AG20443 (cell line): ENCODE results near the gene PCDH15.

Experiments used
- DNase-seq: peaks from one replicate; pipeline ENCODE4 v3.0.0; 2012; ENCODE audit warnings: low spot score, mixed read lengths

PCDH15 gene

DNA sequence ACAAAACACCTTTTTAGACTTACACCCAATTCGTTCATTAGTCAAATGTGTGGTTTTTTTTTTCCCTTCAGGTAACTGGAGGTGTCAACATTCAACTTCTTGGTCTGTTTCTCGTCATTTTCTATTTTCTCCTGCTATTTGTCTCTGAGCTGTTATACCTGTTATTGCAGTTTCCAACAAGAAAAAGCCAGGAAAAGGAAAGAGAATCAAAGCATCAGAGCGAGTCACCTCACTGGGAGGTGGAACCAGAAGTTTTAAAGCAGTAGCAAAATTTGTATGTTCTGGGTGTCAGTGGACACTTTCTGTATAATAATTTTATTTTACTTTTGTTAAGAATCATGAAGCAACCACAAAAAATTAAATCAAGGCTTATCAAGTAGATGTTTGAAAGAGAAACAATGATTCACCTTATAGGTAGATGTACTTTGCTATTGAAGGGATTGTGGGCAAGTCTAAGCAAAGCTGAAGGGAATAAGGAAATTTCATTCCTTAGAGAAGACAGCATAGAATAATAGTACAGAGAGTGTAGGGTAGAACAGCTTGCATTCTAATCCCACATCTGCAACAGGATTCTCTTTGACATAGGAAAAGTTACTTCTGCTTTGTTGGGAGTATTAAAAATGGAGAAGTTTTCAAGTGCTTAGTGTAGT lies 675.8 kb downstream of the PCDH15 start:
- no peak for DNase-seq

- no peak for DNase-seq
Measured at GRCh38 chr10:54124209-54124885, 676.7 kb downstream of the PCDH15 start.

DNA sequence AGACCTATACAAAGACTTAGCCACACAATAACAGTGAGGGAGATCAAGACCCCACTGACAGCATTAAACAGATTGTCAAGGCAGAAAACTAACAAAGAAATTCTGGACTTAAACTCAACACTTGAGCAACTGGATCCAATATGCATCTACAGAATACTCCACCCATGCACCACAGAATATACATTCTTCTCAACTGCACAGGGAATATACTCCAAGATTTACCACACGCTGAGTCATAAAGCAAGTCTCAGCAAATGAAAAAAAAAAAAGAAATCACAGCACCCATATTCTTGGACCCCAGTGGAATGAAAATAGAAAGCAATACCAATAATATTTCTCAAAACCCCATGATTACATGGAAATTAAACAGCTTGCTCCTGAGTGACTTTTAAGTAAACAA lies 680.2 kb downstream of the PCDH15 start:
- no peak for DNase-seq

GRCh38 chr10:54108961-54109360 lies 692.1 kb downstream of the PCDH15 start:
- DNase-seq = no peak

GRCh38 chr10:54096892-54097291 lies 704.1 kb downstream of the PCDH15 start:
- DNase-seq = no peak

- no peak for DNase-seq
Measured at GRCh38 chr10:54094321-54094720, 706.7 kb downstream of the PCDH15 start.

- no peak for DNase-seq
Measured at GRCh38 chr10:54091237-54091636, 709.8 kb downstream of the PCDH15 start.

DNA sequence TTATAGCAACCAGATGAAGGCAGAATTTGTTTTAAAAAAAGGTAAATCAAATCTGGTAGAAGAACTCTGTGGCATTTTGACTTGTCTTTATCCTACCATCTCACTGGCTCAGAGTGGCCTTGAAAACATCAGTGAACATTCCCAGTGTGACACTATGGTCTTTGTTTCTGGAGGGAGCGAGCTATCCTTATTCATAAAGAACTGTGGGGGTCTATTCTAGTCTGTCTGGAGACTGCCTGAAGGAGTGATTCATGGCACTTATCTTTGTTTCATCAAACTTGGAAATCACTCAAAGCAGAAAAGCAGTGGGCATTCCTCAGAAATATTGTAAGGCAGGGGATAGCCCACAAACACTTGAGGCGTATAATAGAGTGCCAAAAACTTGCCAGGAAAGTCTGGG lies 719.1 kb downstream of the PCDH15 start:
- DNase-seq = no peak

DNA sequence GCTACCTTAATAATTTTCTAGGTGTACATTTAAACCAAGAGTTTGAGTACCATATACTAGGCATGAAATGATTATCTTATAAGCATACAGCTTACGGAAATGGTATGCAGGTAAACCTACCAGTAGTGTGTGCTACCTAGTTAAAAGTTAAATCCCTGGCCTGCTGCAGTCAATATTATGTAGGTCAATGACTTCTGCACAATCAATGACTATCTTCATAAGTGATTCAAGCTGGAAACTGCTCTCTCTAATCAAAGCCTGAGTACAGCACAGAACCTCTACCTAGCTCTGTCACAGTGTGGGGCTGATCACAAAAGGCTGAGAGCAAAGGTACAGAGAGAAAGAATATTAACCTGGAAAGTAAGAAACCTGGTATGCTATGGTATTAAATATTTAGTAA lies 733.7 kb downstream of the PCDH15 start:
- no peak for DNase-seq

GRCh38 chr10:54066646-54067045 lies 734.4 kb downstream of the PCDH15 start:
- no peak for DNase-seq

- DNase-seq = no peak
Measured at GRCh38 chr10:54065106-54065505, 735.9 kb downstream of the PCDH15 start.

- no peak for DNase-seq
Measured at GRCh38 chr10:54064215-54064614, 736.8 kb downstream of the PCDH15 start.

DNA sequence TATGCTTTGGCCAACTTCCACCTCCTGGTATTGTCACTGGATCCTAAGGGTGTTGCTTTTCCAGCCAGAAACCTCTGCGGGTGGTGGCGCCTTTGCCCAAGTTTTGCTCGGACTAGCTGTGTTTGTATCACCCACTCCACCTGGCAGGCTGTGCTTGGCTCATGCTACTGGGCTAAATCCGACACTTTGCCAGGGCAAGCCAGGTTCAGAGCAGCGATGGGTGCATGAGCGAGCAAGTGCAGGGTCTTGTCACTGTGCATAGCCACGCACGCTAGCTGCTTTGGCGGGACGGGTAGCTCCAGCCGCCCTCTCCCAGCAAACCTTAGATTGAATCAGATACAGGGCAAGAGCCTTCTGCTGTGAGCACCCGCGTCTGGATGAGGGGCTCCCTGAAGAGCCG lies 737.5 kb downstream of the PCDH15 start:
- DNase-seq = no peak

DNA sequence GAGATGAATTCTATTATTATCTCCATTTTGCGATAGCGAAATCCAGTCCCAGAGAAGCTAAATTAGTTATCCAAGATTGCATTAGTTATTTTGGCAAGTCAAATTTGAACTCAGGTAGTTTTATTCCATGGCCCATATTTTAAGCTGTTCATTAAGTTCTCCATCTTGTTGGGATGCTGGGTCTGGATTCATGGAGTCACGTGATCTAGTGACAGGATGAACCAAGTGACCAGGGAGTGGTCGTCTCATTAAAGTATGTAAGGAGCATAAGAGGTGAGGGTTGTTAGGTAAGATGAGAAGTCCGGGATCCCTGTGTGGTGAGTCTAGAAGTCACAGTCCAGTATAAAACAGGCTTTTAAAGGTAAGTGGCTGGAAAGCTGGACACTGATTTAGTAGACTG lies 740.5 kb downstream of the PCDH15 start:
- no peak for DNase-seq

GRCh38 chr10:54057357-54057756 lies 743.7 kb downstream of the PCDH15 start:
- no peak for DNase-seq

DNA sequence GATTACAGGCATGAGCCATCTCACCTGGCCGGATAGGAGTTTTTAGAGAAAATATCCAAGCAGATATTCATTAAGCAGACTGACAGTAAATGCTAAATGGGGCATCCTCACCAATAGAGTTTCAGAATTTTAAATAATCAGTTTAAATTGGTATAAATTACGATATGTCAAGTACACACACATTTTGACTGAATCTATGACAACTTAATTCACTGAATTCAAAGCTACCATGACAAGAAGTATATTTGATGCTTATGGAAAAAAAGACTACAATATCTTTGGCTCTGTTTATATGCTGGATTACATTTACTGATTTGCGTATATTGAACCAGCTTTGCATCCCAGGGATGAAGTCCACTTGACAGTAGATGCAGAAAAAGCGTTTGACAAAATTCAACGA lies 774.7 kb downstream of the PCDH15 start:
- no peak for DNase-seq

GRCh38 chr10:54011117-54011516 lies 789.9 kb downstream of the PCDH15 start:
- no peak for DNase-seq

DNA sequence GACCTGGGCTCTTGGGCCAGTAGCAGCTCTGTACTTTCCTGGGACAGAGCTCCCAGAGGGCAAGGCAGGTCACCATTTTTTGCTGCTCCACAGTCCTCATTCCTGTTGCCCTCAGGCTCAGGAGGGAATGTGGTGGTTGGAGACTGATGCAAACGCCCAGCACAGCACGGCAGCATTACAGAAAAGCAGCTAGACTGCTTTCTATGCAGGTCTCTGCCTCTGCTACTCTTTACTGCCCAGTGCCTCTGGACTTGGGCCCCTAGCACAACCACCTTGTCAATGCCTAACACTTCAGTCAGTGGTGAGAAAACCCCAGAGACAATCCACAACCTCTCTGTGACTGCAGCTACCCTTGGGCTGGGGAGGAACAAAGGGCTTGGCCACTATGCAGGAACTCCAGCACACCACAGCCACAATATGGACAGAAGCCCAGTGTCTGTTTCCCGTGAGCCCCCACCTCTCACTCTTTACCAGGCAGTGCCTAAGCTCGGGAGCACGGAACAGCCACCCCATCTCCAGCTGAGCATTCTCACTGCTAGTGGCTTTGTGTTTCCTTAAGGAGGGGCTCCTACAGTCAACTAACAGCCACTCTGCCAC lies 790.6 kb downstream of the PCDH15 start:
- no peak for DNase-seq

DNA sequence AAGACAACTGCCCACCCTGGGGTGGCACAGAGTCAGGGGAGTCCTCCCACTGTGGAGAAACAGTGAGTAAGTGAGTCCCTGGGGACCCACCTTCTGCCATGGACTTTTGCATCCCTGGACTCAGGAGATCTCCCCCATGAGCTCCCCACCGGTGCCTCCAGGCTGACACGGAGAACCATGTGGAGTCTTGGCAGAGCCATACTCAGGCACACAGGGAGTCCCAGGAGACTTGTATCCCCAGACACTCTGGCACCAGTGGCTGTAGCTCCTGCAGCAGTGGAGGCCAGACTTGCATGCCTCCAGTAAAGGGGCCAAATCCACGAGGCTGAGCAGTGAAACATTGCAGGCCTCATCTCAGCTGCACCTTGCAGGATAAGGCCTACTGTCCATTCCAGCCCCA lies 791.4 kb downstream of the PCDH15 start:
- DNase-seq = no peak

- DNase-seq = no peak
Measured at GRCh38 chr10:54002077-54002476, 799.0 kb downstream of the PCDH15 start.

DNA sequence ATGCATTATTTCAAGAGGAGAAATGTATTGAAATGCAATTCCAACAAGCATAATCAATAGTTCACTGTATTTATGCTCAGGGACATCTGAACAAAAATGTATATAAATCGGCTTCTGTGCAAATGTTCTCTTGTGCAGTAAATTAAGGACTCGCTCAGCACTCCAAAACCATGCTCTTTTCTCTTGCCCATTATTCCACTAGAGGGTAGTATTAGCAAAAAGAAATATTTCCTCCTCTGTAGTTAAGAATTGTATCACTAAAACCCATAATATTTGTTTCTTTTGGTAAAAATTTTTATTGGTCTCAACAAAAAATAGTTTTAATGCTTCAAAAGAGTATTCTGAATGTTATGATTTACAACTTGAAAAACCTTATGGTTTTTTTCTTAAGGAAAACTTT lies 803.1 kb downstream of the PCDH15 start:
- DNase-seq = no peak

DNA sequence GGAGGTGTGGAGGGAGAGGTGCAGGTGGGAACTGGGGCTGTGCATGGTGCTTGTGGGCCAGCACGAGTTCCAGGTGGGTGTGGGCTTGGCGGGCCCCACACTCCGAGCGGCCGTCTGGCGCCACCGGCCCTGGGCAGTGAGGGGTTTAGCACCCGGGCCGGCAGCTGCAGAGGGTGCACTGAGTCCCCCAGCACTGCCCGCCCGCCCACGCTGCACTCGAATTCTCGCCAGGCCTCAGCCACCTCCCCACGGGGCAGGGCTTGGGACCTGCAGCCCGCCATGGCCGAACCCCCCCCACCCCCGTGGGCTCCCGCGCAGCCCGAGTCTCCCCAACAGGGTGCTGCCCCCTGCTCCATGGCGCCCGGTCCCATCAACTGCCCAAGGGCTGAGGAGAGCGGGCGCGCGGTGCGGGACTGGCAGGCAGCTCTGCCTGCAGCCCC lies 810.2 kb downstream of the PCDH15 start:
- no peak for DNase-seq

DNA sequence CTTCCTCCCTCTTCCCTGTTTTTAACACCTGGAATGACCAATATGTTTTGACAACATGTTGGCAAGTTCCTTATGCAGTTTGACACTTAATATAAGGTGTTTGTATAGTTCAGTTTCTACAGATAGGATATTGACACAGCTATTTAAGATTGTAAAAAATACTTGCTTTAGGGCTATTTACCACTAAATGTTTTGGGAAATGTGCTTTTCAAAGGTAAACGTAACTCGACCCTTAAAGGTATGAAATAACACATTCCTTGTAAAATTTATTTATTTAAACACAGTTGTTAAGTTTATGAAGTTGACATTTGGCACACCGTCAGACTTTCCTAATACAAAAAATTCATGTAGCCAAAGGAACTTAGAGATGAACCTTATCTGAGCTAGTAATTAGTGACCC lies 817.6 kb downstream of the PCDH15 start:
- DNase-seq = no peak

DNA sequence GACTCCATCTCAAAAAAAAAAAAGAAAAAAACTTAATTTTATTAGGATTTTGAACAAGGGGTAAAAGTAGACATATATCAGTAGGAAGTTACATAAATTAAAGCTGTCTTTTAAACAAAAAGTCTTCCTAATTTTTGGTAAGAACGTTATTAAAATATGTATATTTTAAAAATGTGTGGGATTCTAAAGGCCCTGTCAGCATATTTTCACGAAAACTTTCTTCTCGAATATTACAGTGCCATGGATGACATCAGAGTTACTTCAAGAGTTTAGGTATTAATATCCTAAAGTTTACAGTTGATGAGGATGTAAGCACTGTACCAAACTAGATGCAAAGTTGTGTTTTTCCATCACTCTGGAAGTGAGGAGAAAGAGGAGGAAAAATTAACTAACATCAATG lies 820.8 kb downstream of the PCDH15 start:
- no peak for DNase-seq
